Measurements from ENCODE around the gene PRLR.

- TF ChIP-seq CTCF (IDR thresholded peaks at IDR 0.05; ENCODE audit: poor library complexity) (no peak), EZH2 (IDR thresholded peaks at IDR 0.05; ENCODE audit: borderline replicate concordance) (no peak), EZH2phosphoT487 (IDR thresholded peaks at IDR 0.05; ENCODE audit: low read depth, severe bottlenecking, unreplicated experiment) (no peak)
Observed at GRCh38 chr5:35247648-35248034, 17.4 kb upstream of the PRLR start.

Data from hepatocyte (in vitro differentiated cells).